Stimulated activated CD8-positive, alpha-beta memory T cell treated with anti-CD3 and anti-CD28 coated beads, Interleukin-12 subunit alpha, Interleukin-12 subunit beta, amount 100 ng/mL, for 4 hours (primary cell): ENCODE results near the gene SLC23A1.
"Not testable (repeated sequence)": the region's sequence is repeated elsewhere in the genome, so short reads cannot be mapped to it uniquely, and the experiment has no call there.

Experiments used
- DNase-seq: peaks from one replicate; pipeline ENCODE4 v3.0.0-alpha.2; 2020; ENCODE audit warnings: low read depth

SLC23A1 gene

DNA sequence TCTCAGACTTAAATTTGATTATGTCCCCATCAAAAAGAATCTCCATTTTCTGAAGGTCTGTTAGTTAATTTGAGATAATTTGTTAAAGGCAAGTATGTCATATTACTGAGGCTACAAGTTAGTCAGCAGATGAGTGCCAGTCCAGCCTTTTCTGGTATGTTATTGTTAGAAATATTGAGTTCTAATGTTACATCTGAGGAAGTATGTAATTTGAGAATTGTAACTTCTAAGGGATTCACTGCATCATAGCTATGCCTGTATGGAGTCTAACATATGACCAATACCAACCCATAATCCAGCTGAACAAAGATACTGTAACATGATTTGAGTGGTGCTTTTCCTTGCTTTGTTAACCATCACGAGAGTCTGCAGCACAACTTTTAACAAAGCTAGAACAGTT lies 13.9 kb downstream of the SLC23A1 start:
- DNase-seq = no peak

DNA sequence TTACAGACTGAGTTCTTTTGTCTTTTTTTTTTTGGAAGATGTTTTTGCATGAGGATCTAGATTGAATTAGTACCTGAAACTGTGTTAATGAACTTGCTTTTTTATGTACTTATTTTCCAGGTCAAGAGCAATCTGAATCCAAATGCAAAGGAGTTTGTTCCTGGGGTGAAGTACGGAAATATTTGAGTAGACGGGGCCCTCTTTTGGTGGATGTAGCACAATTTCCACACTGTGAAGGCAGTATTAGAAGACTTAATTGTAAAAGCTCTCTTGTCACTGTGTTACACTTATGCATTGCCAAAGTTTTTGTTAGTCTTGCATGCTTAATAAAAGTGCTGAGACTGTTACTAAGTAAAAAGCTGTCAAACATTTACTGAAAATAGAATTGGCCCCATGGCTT lies 14.5 kb downstream of the SLC23A1 start:
- no peak for DNase-seq

DNA sequence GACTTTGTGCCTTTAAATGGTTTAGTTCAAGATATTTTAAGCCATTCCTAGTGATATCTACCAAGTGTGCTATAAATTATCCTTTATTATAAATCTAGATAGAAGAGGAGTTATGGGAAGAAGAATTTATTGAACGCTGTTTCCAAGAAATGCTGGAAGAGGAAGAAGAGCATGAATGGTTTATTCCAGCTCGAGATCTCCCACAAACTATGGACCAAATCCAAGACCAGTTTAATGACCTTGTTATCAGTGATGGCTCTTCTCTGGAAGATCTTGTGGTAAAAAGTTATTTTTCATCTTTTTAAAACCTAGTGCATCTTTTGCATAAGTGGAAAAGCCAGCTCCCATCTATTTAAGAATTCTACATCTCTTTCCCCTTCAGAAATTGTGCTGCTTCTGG lies 18.6 kb downstream of the SLC23A1 start:
- DNase-seq = no peak

DNA sequence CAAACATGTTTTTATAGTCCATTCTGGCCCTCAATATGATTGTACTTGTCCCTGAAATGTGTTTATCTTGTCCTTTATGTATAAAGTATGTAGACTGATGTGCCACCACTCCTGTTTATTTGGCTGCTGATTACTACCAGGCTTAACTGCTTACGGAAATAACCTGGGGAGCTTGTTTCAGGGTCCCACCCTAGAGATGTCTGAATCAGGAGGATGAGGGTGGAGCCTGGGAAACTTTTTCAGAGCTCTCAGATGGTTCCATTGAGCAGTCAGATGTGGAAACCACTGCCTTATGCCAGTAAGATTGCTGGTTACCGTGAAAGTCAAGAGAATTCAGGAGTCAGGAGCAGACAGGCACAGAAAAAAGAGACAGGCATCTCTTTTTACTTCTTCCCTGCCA lies 19.2 kb downstream of the SLC23A1 start:
- no peak for DNase-seq

DNA sequence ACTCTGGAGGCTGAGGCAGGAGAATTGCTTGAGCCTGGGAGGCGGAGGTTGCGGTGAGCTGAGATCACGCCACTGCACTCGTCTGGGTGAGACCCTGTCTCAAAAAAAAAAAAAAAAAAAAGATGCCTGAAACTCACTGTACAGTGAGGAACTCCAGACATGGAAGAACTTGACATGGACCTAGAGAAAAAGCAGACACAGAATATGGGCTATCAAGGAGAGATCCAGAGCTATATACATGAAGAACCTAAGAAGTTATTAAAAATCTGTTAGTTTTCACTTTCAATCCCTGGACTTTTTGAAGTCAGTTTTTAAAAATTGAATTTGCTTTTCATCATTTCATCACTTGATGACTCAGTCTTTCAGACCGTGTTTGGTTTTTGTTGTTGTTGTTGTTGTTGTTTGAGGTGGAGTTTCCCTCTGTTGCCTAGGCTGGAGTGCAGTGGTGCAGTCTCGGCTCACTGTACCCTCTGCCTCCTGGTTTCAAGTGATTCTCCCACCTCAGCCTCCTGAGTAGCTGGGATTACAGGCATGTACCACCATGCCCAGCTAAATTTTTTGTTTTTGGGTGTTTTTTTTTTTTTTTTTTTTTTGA lies 21.2 kb downstream of the SLC23A1 start:
- no peak for DNase-seq

DNA sequence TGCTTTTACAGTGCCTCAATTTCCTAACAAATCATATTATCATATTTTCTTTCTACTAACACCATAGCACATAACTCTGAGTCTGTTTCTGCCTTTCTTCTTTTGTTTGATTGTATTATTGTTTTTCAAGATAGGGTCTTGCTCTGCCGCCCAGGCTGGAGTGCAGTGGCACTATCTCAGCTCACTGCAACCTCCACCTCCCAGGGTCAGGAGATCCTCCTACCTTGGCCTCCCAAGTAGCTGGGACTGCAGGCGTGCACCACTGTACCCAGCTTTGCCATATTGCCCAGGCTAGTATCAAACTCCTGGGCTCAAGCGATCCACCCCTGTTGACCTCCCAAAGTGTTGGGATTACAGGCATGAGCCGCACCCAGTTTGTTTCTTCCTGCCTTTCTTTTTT lies 22.7 kb downstream of the SLC23A1 start:
- DNase-seq = no peak

DNA sequence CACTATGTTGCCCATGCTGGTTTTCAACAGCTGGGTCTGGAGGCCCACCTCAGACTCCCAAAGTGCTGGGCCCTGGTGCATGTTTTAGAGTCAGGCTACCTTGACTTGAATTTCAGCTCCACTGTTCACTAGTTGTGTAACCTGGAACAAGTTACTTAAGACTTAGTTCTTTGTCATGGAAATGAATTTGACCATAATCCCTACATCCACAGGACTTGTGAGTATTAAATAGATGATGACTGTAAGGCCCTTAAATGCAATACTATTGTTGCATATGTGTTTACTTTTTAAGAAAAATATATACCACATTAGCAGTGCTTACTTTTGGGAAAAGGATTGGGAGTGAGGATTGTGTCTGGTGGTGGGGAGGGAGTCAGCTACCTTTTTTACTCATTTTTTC lies 25.0 kb downstream of the SLC23A1 start:
- no peak for DNase-seq

DNA sequence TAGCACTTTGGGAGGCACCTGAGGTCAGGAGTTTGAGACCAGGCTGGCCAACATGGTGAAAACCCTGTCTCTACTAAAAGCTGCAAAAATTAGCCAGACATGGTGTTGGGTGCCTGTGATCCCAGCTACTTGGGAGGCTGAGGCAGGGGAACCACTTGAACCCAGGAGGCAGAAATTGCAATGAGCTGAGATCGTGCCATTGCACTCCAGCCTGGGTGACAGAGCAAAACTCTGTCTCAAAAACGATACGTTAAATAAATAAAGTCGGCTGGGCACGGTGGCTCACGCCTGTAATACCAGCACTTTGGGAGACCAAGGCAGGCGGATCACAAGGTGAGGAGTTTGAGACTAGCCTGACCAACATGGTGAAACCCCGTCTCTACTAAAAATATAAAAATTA lies 27.2 kb downstream of the SLC23A1 start:
- DNase-seq = not testable (repeated sequence)

DNA sequence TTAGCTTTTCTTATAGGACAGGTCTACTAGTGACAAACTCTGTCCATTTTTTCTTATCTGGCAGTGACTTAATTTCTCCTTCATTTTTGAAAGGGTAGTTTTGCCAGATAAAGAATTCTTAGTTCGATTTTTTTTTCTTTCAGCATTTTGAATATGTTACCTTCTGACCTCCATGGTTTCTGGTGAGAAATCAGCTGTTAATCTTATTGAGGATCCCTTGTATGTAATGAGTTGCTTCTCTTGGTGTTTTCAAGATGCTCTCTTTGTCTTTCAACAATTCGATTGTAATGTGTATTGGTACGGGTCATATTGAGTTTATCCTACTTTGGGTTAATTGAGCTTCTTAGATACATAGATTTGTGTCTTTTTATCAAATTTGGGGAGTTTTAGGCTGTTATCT lies 28.9 kb downstream of the SLC23A1 start:
- no peak for DNase-seq

DNA sequence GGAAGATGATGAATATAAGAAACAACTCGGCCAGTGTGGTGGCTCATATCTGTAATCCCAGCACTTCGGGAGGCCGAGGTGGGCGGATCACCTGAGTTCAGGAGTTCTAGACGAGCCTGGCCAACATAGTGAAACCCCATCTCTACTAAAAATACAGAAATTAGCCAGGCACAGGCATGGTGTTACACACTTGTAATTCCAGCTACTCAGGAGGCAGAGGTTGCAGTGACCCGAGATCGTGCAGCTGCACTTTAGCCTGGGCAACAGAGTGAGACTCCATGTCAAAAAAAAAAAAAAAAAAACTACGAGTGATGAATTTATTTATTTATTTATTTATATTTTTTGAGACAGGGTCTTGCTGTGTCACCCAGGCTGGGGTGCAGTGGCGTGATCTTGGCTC lies 35.2 kb downstream of the SLC23A1 start:
- not testable (repeated sequence) for DNase-seq

DNA sequence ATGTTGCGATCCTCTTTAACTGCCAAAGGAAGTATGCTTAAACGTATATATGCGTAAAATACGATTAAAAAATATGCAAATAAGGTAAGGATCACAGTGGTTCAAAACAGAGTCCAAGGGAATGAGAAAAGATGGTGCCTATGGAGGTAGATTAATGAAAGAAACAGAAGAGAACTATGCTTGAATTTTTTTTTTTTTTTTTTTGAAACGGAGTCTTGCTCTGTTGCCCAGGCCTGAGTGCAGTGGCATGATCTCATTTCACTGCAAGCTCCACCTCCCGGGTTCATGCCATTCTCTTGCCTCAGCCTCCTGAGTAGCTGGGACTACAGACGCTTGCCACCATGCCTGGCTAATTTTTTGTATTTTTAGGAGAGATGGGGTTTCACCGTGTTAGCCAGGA lies 37.7 kb downstream of the SLC23A1 start:
- DNase-seq = not testable (repeated sequence)

DNA sequence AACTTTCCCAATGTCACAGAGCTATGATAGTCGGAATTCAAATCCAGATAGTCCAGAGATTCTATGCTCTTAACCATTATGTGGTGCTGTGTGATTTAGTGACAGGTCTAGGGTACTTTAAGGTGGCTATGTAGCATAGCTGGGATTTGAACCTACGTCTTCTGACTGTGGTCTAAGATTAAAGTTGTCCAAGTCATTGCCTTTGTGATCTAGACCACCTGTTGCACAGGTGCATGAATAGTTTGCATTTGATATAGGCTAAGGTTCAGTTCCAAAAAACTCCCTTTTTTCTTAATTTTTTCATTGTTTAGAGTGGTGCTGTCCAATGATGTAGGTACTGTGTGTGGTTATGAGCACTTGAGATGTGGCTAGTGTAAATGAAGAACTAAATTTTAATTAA lies 38.9 kb downstream of the SLC23A1 start:
- no peak for DNase-seq

DNA sequence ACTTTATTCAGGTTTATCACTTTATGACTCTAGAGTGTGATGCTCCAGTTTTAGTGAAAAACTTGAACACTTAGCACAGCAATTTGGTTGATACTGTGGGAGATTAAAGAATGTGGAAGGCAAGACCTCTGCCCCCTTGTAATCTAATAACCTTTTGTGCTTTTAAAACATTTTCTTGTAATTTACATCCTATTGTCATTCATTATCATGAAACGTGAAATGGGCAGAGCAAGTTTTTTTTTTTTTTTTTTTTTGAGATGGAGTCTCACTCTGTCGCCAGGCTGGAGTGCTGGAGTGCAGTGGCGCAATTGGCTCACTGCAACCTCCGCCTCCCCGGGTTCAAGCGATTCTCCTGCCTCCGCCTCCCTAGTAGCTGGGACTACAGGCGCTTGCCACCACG lies 39.6 kb downstream of the SLC23A1 start:
- no peak for DNase-seq

DNA sequence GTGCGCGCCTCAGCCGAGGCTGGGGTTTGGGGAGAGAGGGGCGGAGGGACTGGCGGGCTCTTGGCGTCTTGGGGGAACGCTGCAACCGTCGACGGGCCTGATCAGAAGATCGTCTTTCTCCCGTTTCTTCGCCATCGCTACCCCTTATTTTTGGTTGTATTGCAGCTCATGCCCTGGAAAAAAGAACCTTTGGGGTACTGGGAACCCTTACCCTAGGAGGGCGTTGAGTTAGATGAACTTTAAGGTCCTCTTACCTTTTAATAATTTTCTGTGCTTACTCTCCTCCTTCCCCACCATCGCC lies 40.7 kb downstream of the SLC23A1 start:
- peak; percentile 68 for DNase-seq

DNA sequence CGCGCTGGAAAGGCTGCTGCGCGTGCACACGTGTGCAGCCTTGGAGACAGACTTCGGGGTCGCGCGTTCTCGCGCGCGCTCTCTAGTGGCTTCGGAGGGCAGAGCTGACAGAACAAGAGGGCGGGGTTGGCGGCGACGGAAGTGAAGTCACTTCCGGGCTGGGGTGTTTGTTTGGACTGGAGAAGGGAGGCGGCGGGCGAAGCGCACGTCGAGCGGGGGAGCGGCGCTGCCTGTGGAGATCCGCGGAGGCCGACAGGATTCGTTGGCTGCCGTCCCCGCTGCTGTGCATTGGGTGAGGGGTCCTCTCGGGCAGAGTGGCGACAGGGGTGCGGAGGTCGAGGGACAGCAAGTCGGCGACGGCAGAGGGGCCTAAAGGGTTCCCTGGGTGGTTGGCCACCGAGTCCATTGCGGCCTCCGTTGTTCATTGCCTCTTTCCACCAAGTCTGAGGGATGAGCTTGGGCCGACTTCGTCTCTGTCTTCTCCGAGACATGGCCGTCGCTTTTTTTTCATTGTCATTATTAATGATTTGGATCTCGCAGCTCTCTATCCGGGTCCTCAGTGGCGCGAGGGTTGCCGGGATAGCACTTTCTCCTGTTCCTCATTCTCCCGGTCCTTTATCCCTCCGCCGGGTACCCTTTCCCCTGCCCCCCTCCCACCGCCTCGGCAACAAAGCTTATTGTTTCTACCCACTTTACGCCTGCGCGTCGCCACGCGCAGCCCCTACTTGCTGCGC lies 41.2 kb downstream of the SLC23A1 start, which contains the start of gene PAIP2:
PAIP2 (plus strand) TSS at position 166 of the 734 bp plus-strand sequence. CDS start 21,931 bp downstream, outside the sequence.
- DNase-seq = peak; percentile 94

DNA sequence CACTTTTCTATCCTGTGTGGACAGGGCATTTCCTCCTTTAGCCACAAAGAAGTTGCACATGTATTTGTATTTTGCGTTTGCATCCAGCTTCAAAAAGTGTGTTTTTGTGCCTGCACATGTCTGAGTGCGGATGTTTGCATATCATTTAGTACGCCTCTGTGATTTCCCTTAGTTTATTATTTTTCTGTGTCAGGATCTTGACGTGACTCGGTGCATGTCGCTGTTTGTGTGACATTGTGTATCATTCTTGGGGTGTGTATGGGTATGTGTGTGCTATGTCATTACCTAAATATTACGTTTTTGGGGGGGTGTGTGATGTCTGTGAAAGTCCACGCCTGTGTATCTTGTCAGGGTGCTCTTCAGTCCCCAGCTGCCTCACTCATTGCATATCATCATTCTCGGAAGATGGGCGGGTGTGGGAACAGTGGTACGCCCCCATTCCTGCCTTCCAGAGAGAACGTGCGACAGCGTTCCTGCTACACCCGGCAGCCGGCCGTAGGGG lies 41.9 kb downstream of the SLC23A1 start:
- no peak for DNase-seq

DNA sequence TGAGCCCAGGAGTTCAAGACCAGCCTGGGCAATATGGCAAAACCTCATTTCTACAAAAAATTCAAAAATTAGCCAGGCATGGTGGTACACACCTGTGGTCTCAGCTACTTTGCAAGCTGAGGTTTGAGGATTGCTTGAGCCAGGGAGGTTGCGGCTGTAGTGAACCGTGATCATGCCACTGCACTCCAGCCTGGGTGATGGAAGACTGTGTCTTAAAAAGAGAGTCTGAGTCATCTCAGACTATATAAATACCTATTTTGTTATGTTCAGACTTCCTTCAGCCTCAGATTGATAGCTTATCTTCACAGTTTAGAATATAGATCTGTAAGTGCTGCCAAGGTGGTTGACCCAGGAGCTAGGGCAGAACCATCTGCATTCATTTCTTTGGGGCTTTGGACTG lies 43.0 kb downstream of the SLC23A1 start:
- no peak for DNase-seq

DNA sequence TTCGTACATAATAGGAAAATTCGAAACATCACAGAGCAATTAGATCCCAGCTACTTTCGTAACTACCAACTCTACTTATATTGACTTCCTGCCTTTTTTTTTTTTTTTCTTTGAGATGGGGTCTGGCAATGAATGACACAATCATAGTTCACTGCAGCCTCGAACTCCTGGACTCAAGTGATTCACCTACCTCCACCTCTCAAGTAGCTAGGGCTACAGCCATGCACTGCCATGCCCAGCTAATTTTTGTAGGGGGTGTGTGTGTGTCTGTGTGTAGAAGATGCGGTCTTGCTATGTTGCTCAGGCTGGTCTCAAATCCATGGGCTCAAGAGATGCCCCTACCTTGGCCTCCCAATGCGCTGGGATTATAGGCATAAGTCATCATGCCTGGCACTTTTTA lies 47.3 kb downstream of the SLC23A1 start:
- DNase-seq = no peak
